Activated CD8-positive, alpha-beta memory T cell treated with anti-CD3 and anti-CD28 coated beads, Interleukin-2, amount 50 U/mL, for 1 hour (primary cell): ENCODE results near the gene FAM50B.

ENCODE experiments used
- DNase-seq: peaks from one replicate; pipeline ENCODE4 v3.0.0-alpha.2; 2020; ENCODE audit errors: extremely low read depth

Gene FAM50B, protein sequence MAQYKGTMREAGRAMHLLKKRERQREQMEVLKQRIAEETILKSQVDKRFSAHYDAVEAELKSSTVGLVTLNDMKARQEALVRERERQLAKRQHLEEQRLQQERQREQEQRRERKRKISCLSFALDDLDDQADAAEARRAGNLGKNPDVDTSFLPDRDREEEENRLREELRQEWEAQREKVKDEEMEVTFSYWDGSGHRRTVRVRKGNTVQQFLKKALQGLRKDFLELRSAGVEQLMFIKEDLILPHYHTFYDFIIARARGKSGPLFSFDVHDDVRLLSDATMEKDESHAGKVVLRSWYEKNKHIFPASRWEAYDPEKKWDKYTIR

DNA sequence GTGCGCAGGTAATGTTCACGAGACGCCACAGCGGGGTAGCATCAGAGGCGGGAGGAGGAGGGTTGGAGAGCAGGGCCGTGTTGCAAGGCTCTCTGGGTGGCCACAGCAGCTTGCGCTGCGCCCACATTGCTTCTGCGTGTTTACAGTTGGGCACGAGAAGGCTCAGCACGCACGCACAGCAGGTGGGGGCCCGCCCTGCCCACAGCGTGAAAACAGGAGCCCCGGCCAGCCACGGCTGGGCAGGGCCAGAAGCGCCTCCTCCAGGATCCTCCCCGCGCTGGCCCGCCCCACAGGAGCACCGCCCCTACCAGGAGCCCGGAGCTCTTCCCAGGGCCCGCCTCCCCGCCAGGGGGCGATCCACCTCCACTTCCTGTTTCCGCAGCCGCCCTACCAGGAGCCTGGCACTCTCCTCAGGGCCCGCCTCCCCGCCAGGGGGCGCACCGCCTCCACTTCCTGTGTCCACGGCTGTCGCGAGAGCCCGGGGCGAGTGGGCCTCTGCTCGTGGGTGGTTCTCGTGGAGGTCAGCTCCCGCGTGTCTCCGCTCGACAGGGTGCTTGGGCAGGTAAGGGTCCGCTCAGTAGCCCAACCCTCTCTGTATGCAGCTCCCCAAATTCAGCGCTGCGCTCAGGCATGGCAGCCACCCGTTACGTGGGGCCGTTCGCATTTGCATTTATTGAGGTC, at the start of gene FAM50B:
Gene FAM50B, plus strand, starts transcription at position 449 of the 681 bp plus-strand sequence. CDS start 439 bp downstream, outside the sequence.
- peak; percentile 57 for DNase-seq

DNA sequence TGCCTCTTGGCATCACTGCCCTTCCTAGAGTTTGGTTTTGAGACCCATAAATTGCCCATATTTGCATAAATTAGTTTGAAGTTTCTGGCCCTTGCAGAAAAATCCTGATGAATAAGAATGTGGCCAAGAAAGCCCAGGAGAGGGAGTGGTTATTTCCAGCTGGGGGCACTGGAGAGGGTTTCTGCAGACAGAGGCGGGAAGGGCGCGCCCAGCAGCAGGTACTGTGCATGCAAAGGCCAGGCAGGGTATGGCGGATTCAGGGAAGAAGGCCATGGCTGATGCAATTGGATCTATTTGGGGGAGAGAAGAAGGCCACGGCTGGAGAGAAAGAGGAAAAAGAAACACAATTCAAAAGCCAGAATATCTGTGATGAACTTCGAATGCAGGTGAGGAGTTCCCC, 49.5 kb upstream of the FAM50B start:
- DNase-seq: no peak

DNA sequence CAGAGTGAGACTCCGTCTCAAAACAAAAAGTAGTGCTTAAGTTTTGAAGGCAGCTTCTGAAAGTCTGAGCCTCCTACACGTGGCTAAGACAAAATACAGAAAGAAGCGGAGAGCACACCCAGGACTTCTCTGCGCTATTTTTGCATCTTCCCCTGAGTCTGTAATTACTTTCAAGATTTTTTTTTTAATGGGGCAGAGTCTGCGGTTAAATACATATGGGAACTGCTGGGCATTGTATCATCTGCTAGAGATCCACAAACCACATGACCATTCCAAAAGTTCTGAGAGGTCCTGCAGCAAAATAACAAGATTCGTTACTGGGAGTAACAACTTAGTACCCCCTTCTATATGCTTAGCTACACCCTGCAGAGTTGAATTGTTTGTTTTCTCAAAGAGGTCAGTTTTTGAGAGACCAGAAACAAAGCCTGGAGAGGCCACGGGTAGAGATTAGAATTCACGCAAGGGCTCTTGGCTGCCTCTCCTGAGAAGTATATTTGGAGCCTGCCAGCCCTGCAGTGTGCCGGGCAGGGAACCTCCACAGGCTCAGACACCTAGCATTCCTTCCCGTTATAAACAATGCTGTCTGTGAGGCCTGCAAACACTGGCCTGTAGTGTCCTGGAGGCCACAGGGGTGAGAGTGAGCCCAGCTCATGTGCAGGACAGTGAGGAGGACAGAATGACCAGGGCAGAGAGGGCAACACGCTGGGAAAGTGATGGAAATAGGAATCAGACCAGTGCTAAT, 48.2 kb upstream of the FAM50B start:
- DNase-seq: no peak

DNA sequence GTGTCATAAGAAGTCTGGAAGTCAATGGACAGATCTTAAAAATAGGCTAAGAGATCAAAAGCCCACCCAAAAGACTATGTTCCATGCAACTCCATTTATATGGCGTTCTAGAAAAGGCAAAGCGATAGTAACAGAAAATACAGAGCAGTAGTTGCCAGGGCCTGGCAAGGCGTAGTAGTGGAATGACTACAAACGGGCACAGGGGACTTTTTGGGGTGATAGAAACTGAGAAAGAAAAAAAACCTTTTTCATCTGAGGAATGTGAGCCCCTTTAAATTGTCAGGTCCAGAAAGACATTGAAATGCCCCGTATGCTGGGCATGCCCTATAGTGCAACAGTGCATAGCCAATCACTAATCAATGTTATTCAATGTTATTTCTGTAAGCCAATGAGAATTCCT, 47.2 kb upstream of the FAM50B start:
- DNase-seq: no peak

DNA sequence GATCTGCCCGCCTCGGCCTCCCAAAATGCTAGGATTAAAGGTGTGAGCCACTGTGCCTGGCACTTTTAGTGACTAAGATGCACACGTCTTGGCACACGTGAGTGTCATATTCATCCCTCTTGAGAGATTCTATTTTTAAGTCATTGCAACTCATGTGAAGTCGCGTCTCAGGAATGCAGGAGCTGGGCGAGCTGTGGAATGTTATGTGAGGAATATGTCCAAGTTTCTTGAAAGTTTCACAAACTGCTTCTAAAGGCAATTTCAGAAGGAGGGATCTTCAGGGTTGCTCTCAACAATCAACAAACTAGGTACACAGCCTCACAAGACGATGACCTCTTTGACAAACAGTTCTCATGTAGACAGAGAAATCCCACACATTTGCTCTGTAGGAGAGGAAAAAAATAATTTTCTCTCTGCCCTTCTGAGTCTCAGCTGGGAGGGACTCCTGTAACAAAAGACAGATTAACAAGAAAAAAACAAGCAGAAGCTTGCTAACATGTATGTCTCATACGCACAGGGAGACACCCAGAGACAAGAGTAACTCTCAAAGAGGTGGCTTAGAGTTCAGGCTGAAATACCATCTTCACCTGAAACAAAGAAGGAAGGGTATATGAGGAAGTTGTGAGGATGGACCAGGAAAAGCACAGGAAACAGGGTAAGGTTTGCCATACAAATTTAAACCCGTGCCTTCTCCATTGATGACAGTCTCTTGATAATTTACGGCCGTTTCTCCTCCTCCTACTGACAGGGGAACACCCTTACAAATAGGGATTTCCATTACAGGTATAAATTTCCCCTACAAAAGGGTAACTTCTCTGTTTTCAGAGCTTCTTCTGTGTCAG, 45.3 kb upstream of the FAM50B start:
- DNase-seq: no peak

DNA sequence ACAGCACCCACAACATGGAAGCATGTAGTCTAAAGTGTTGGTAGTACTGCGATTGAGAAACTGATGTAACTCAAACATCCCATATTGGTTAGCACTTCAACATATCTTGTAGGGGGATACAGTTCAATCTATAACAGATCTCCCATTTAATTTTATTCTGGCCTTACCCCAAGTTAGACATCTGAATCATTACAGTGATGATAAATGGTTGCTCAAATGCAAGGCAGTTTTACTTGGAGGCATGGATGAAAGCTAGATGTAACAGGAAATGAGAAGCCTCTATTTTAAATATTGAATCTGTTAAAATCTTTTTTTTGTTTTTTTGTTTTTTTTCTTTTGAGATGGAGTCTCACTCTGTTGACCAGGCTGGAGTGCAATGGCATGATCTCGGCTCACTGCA, 44.2 kb upstream of the FAM50B start:
- DNase-seq: no peak

DNA sequence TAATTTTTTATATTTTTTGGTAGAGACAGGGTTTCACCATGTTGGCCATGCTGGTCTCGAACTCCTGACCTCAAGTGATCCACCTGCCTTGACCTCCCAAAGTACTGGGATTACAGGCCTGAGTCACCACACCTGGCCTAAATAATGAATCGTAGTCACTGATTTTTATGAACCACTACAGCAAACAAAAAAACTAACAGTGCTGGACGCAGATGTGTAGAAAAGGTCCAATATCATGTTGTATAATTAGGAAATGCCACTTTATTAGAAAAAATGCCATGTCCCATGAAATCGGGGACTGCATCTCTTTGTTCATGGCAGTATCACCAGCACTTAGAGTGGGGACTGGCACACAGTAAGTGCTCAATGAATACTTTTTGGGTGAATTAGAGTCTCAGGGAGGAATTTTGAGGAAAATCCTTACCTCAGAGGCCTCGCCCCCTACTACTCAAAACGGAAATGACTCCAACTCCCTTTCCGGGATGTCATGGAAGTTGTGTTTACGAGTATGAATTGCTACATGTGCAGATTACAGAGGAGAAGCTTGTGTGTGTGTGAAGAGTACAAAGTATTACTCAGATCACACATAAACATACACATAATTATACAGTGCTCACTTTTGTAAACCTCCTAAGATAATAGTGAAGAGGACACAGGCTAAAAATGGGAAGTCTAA, 43.6 kb upstream of the FAM50B start:
- DNase-seq: no peak

DNA sequence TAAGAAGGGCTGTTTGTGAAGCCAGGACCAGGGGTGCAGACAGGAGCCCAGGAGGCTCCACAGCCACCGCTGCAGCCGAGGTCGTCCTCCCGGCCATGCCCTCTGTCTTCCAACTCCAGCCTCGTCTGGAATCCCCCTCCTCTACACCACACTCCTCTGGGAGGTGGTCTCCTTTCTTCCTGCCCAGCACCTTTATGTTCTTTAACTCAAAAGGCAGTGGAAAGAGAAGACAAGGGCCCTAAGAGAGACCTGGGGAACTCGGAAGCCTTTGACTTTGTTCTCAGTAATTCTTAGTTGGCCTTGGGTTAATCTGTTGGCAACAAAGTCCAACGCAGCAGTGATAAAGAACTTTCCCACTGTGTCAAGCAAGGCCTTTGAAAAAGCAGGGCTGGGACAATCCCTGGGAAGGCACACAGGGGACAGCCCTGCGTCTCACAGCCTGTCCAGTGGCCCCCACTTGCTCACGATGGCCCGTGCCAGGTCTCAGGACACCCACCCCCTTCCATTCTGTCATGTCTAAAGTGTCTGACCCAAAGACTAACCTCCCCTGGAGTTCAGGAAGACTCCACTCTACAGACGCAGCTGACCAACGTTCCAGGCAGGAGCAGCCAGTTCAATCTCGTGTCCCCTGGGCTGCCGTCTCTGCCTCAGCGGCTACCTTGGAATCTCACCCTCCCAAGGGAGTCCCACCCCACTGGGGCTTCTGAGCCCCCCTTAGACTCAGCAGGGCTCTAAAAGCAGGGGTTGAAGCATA, 42.8 kb upstream of the FAM50B start:
- no peak for DNase-seq

DNA sequence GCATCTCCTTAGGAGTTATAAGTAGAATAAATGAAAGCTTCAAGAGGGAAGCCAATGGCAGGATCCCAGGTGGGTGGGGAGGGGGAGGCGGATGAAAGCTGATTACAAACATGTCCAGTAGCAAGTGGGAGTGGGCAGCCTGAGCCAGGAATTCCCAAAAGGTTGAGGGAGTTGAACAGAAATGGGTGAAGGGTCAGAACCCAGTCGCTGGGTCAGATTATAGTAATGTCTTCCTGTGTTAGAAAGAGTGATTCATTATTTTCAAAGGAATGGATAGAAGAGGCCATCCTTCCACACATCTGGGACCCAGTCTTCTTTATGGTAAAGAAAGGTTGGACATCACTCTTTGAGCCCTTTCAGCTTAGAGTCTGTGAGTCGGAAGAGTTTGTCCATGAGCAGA, 41.0 kb upstream of the FAM50B start:
- no peak for DNase-seq

DNA sequence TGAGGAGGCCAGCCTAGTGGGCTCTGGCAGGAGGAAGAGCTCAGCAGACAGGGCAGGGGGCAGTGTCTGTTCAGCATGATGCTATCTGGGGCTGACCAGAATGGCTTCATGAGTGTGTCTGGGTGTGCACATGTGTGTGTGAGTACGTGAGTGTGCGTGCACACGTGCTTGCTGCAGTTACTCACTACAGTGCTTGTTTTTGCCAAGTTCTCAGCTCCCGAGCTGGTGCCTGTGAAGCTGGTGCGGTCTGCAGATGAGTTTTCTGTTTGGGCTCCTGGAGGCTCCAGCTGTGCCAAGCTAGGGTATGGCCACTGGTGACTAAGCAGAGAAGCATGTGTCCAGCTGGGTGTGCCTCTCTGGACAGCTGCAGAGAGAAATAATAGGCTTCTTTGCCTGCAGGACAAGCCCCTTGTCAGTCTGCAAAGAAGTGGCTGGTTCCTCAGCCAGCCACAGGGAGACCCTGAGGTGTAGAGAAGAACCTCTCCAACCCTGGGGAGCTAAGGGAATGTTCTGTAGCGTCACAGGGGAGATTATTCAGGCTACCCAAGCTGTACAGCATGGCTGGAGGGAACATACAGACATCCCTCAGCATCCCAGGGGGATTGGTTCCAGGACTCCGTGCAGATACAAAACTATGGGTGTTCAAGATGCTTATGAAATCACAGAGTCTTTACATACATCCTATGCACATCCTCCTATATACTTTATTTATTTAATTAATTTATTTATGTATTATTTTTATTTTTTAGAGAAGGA, 40.2 kb upstream of the FAM50B start:
- no peak for DNase-seq

DNA sequence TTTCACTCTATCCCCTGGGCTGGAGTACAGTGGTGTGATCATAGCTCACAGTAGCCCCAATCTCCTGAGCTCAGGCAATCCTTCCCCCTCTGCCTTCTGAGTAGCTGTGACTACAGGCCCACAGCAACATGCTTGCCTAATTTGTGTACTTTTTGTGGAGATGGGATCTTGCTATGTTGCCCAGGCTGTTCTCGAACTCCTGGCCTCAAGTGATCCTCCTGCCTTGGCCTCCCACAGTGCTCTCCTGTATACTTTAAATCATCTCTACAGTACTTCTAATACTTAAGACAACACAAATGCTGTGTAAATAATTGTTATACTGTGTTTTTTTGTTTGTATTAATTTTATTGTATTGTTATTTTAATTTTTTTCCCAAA, 39.7 kb upstream of the FAM50B start:
- DNase-seq: no peak

DNA sequence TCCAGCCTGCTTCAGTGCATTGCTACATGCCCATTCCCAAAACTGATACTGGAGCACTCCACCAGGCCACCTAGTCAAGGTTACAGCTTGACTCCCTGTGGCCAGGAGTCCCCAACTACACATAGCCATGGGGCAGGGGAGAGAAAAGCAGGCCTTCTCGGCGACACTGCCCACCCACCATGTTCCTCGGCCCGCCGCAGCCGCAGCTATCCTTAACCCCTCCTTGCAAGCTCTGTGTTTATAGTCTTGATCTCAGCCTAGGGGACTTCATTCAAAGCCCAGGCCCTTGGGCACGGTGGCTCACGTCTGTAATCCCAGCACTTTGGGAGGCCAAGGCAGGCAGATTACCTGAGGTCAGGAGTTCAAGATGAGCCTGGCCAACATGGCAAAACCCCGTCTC, 39.2 kb upstream of the FAM50B start:
- DNase-seq: no peak

DNA sequence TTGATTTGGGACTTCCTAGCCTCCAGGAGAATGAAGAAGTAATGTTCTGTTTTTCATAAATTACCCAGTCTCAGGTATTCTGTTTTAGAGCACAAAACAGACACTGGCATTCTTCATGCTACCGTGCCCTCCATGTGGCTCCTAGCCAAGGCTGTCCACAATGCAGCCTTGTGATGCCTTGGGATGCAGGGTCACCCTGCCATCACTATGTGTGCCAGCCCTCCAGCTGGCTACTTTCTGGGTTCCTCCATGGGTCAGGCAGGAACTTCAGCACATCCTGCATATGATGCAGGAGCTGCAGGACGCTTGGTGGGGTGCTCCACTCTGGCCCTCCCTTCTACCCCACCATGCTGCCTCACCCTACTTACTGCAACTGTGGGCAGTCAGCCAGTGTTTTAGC, 38.0 kb upstream of the FAM50B start:
- DNase-seq: no peak

DNA sequence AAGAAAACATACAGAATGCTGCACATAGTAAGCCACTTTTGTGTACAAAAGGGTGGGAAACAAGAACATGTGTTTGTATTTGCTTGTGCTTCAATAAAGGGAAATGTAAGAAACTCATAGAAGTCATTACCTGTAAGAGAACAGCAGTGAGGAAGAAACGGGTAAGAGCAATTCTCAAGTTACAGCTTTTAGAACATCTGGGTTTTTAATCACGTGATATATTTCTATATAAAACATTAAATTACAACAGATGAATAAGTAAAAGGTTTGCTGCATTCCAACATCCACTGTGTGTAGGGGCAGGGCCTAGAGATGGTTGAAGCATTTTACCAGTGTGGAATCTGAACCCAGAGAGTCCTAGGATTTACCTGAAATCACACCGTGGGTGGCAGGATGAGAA, 36.6 kb upstream of the FAM50B start:
- no peak for DNase-seq

DNA sequence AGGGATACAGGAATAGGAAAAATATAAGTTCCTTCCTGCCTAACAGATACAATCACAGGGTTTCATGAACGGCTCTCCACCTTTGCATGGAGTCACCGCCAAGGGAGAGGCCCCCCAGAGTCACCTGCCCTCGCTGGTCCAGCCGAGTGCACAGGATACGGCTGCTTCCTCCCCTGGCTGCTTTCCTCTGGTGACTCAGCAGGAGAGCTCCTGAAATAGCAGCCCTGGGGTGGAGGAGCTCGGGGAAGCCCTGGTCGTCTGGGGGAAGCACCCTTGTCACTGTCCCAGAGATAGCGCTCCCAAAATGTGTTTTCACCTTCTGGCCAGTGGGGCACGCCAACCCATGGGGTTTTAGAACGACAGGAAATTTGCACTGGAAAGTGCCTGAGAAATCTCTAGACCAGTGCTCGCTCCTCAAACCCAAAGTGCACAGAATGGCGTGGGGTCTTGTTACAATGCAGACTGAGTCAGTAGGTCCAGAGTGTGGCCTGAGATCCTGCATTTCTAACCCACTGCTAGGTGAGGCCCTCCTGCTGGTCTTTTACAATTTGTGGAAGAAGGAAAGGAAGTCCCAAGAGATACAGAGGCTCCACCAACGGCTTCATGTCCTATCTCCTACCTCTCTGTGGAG, 35.9 kb upstream of the FAM50B start:
- no peak for DNase-seq

DNA sequence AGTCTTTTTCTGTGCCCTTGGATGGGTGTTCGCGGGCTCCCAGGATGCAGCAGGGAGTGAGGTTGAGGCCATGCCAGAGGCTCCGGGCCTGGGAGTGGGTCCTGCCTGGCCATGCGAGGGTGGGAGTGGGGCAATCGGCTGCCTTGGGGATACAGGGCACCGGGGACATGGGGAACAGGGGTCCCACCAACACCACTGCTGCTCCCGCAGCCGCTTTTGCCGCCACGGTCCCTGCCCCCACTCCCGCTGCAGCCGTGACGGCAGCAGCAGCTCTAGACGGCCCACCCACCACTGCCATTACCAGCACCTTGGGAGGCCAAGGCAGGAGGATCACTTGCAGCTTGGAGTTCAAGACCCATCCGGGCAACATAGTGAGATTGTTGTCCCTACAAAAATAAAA, 35.3 kb upstream of the FAM50B start:
- DNase-seq: no peak

DNA sequence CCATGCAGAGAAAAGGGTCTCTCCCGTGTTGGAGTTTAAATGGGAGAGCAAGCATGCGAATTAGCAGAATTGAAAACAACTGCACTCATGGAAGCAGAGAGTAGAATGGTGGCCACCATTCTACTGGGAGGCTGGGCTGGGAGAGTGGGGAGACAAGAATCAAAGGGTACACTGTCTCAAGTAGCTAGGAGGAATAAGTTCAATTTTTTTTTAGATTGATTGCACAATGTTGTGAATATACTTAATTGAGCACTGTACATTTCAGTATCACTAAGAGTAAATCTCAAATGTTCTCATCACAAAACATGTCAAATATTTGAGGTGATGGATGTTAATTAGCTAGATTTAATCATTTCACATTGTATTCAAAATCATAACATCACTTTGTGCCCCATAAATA, 34.6 kb upstream of the FAM50B start:
- DNase-seq: no peak

DNA sequence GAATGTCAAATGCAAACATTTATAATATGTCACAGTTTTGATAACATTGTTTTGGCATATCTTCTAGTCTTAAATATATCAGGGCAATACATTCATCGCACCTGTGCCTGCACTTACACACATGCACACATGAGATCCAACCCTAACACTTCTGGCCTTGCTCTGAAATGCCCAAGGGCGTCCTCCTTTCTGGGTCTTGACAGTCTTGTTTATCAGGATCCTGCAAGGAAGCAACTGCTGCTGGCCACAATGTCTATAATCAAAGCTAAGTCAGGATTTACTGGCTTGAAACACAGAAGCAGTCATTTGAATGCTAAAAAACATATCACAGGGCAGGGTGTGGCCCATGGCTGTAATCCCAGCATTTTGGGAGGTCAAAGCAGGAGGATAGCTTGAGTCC, 32.9 kb upstream of the FAM50B start:
- DNase-seq: no peak
